Thoracic aorta (tissue), 2 donors: ENCODE measurements around the gene NDFIP1. TPM values are rescaled to one million over a fixed set of nuclear protein-coding genes. Genes with fewer than 3 reads are reported as not detected.
"Not testable (repeated sequence)": the region's sequence is repeated elsewhere in the genome, so short reads cannot be mapped to it uniquely, and the experiment has no call there.

ENCODE experiments used
- ATAC-seq: fragments of 150-250 bp; one replicate; pipeline ENCODE4 v1.8.0; 2017; ENCODE audit warnings: low read depth; ENCODE audit not compliant: insufficient number of reproducible peaks, low FRiP score
- DNase-seq: peaks from one replicate; pipeline ENCODE4 v3.0.0-alpha.2; 2020; ENCODE audit warnings: low spot score
- H3K27ac ChIP-seq, 2 donors: fragments of 200-600 bp; sonication (generic); 1 replicate in 1 of 2; 2 replicates in 1 of 2; pipeline ENCODE4 v1.5.1; 2016; ENCODE audit warnings: mild to moderate bottlenecking in 2 of 2, moderate library complexity in 2 of 2
- H3K27me3 ChIP-seq: fragments of 200-600 bp; sonication (generic); replicated peaks from 2 replicates; pipeline ENCODE4 v1.6.0; 2016; ENCODE audit warnings: mild to moderate bottlenecking; ENCODE audit not compliant: insufficient read depth
- H3K36me3 ChIP-seq: fragments of 200-600 bp; sonication (generic); one replicate; pipeline ENCODE4 v1.5.1; 2016
- H3K4me1 ChIP-seq, 2 donors: fragments of 200-600 bp; sonication (generic); 1 replicate in 1 of 2; 2 replicates in 1 of 2; pipeline versions ENCODE4 v1.5.1 to v1.6.0; 2016; ENCODE audit warnings: low read depth in 2 of 2, mild to moderate bottlenecking in 1 of 2; ENCODE audit not compliant: control insufficient read depth in 1 of 2
- H3K4me3 ChIP-seq: fragments of 200-600 bp; sonication (generic); 2 replicates; pipeline ENCODE4 v1.5.1; 2016; ENCODE audit warnings: mild to moderate bottlenecking
- H3K9me3 ChIP-seq: fragments of 200-600 bp; sonication (generic); 2 replicates; pipeline ENCODE4 v1.5.1; 2016
- total RNA-seq, 2 donors: library from RNA; depleted of rRNA; stranded (reverse); fragments of >200 nt; gene quantifications; one replicate each; pipeline versions ENCODE4 v1.1.0 to v1.2.3, GENCODE V29; 2016
- TF ChIP-seq, protein P1 (sequence below): fragments of 200-600 bp; sonication (generic); IDR thresholded peaks from one replicate; pipeline ENCODE4 v1.5.1; 2019; ENCODE audit warnings: antibody characterized with exemption

The NDFIP1 gene
- total RNA-seq, 2 donors from 2014 or later: 102 to 134 TPM

DNA sequence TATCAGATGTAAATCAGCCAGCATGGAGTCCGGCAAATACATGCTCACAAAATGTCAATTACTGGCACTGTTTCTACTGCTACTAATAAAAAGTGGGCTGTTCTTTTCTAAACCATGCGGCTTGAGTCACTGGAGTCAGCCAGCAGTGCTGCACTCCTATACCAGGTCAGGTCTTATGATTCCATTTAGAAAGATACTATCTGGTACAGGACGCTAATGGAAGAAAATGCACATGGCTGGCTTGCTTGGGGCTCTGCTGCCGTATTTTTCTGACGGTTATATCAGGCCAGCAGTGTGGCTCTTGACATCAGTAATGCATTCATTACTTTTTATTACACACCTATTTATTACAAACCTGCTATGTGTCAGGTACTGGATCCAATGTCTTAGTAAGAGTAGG is 74.3 kb downstream of the NDFIP1 start:
- no peak for ATAC-seq
- Histone ChIP-seq H3K27ac (no peak overlapping the region), H3K36me3 (no peaks in the 10 kb centered on the region), H3K27me3 (no peaks in the 10 kb centered on the region), H3K9me3 (no peaks in the 10 kb centered on the region), H3K4me3 (no peak overlapping the region), H3K4me1 (peaks cover 0 to 7% of the 10 kb centered on the region in 2 donors)
- TF ChIP-seq, protein P1, sequence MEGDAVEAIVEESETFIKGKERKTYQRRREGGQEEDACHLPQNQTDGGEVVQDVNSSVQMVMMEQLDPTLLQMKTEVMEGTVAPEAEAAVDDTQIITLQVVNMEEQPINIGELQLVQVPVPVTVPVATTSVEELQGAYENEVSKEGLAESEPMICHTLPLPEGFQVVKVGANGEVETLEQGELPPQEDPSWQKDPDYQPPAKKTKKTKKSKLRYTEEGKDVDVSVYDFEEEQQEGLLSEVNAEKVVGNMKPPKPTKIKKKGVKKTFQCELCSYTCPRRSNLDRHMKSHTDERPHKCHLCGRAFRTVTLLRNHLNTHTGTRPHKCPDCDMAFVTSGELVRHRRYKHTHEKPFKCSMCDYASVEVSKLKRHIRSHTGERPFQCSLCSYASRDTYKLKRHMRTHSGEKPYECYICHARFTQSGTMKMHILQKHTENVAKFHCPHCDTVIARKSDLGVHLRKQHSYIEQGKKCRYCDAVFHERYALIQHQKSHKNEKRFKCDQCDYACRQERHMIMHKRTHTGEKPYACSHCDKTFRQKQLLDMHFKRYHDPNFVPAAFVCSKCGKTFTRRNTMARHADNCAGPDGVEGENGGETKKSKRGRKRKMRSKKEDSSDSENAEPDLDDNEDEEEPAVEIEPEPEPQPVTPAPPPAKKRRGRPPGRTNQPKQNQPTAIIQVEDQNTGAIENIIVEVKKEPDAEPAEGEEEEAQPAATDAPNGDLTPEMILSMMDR: no peak
- no peak for DNase-seq

DNA sequence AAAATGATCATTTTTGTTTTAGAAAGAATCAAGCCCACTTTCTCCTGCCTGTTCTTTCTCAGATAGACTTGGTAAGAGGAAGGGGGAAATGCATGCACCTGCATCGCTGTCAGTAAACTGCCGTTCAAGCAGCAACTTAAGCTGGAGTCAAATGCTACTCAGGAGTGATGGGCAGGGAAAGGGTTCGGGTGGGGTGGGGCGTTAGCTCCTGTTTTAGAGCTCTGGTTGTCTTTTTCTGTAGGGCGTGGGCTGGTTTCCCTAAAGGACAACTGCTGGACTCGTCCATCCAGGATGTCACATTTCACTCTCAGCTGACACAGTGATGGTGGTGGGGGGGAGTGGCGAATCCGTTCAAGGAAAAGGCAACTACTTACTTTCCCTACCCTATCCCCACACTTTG is 75.0 kb downstream of the NDFIP1 start:
- no peak for ATAC-seq
- peaks cover 0 to 7% of the 10 kb centered on the region in 2 donors for H3K4me1 ChIP-seq
- H3K27ac ChIP-seq: no peak overlapping the region
- no peak overlapping the region for H3K4me3 ChIP-seq
- TF ChIP-seq, protein P1: no peak
- H3K36me3 ChIP-seq: no peaks in the 10 kb centered on the region
- no peaks in the 10 kb centered on the region for H3K9me3 ChIP-seq
- DNase-seq: no peak
- no peaks in the 10 kb centered on the region for H3K27me3 ChIP-seq

DNA sequence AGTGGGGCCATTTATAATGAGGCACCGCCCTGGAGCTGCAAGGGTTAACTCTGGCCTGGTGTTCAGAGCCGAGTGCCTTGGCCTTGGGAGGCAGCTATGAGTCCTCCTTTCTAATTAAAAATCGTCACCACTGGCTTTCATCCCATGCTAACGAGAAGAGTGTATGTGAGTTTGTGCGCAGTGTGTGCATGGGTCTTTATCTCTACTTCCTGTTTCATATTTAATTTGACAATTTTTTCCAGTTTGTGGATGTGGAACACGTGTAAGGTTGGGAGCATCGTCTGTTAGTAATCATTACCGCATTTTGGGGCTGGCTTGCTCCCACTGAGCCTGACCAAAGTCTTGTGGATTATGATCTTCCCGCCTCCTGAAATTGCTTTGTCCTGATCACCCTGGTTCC is 76.4 kb downstream of the NDFIP1 start:
- H3K36me3 ChIP-seq: no peaks in the 10 kb centered on the region
- ATAC-seq (no peak), DNase-seq (no peak)
- no peaks in the 10 kb centered on the region for H3K9me3 ChIP-seq
- no peak overlapping the region for H3K4me3 ChIP-seq
- H3K27ac ChIP-seq: no peak overlapping the region
- TF ChIP-seq, protein P1: no peak
- peaks cover 0 to 7% of the 10 kb centered on the region in 2 donors for H3K4me1 ChIP-seq
- H3K27me3 ChIP-seq: no peaks in the 10 kb centered on the region

DNA sequence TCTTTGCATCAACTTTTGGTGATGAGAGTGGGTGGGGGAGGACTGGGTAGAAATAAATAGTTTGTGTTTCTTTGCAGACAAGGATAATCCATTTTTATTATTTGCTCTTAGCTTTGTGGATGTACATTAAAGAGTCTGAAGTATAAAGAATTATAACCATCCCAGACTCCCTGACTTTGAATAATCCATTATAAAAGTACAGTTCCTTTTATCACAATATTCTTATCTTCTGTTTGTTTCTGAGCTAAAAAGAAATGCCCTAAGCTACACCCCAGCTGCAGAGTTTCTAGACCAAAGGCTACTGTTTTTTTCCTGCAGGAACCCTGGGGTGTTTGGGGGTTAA is 77.9 kb downstream of the NDFIP1 start:
- DNase-seq: no peak
- H3K4me1 ChIP-seq: peaks cover 1 to 20% of the 10 kb centered on the region in 2 donors
- TF ChIP-seq, protein P1: no peak
- H3K27me3 ChIP-seq: no peaks in the 10 kb centered on the region
- H3K4me3 ChIP-seq: no peak overlapping the region
- H3K27ac ChIP-seq: no peak overlapping the region
- no peaks in the 10 kb centered on the region for H3K36me3 ChIP-seq
- ATAC-seq: no peak
- no peaks in the 10 kb centered on the region for H3K9me3 ChIP-seq

DNA sequence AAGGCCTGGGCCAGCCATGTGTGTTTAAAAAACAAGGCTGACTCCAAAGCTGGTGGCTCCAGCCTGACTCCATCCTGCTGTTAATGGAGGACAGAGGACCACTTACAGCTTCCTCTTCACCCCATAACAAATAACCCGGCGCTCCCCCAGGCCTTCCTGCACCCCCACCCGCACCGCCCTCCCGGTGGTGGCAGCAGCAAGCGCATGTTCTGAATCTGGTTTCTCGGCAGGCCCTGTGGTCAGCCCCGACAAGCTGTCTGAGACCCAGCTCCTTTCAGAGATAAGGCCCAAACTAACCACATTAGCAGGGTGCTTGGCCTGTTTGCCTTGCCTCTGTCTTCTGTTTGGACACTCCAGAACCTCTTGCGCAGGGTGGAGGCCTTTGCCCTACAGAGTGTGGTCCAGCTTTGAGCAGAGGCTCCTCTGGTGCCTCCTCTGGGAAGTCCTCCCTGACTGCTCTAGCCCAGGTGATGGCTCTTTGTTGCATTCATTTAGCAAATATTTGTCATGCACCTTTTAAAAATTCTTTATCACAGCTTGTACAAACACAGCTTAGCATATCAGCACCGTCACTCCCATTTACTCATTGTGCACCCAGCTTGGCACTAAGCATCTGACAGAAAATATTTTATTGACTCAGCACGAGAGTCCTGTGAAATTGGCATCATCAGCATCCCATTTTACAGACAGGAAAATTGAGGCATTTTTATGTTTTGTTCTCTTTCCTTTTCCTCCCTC is 78.4 kb downstream of the NDFIP1 start:
- Histone ChIP-seq H3K36me3 (no peaks in the 10 kb centered on the region), H3K9me3 (no peaks in the 10 kb centered on the region), H3K4me3 (no peak overlapping the region), H3K4me1 (peaks cover 5 to 25% of the 10 kb centered on the region in 2 donors), H3K27me3 (no peaks in the 10 kb centered on the region), H3K27ac (no peak overlapping the region)
- ATAC-seq: no peak
- DNase-seq: no peak
- TF ChIP-seq, protein P1: no peak

DNA sequence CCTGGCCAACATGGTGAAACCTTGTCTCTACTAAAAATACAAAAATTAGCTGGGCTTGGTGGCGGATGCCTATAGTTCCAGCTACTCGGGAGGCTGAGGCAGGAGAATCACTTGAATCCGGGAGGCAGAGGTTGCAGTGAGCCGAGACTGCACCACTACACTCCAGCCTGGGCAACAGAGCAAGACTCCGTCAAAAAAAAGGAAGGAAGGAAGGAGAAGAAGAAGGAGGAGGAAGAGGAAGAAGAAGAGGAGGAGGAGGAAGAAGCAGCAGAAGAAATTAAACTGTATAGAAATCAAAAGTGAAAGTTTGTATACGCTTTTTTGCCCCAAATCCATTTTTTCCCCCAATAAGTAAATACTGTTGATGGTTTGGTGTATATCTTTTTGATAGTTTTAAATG is 80.1 kb downstream of the NDFIP1 start:
- H3K4me1 ChIP-seq: peaks cover 10 to 35% of the 10 kb centered on the region in 2 donors
- H3K27ac ChIP-seq, H3K9me3 ChIP-seq, H3K4me3 ChIP-seq, DNase-seq, ATAC-seq, H3K27me3 ChIP-seq, H3K36me3 ChIP-seq: not testable (repeated sequence)
